ENCODE results near the gene USP13.

Gene USP13

GRCh38 chr3:179745079-179745478 lies 92.2 kb downstream of the USP13 start:
- Histone ChIP-seq H3K27ac (no peak overlapping the region), H3K27me3 (no peaks in the 10 kb centered on the region), H3K4me3 (no peak overlapping the region), H3K4me1 (no peaks in the 10 kb centered on the region), H3K36me3 (peaks cover 19 to 46% (median 31%) of the 10 kb centered on the region in 3 donors), H3K9me3 (no peaks in the 10 kb centered on the region)
- no peak for DNase-seq
- intact Hi-C loops (cut with DNase I; ENCODE audit: low total_unique reads) = no loop called here
- no peak for TF ChIP-seq CTCF (IDR thresholded peaks at IDR 0.05)

GRCh38 chr3:179745716-179746115 lies 92.9 kb downstream of the USP13 start:
- no peaks in the 10 kb centered on the region for H3K9me3 ChIP-seq
- no peaks in the 10 kb centered on the region for H3K4me1 ChIP-seq
- H3K4me3 ChIP-seq = no peak overlapping the region
- H3K27ac ChIP-seq = no peak overlapping the region
- no peak for DNase-seq
- H3K27me3 ChIP-seq = no peaks in the 10 kb centered on the region
- intact Hi-C loops (cut with DNase I; ENCODE audit: low total_unique reads) = no loop called here
- TF ChIP-seq CTCF (IDR thresholded peaks at IDR 0.05) = no peak
- H3K36me3 ChIP-seq = peaks cover 19 to 40% (median 25%) of the 10 kb centered on the region in 3 donors

- no peak overlapping the region for H3K27ac ChIP-seq
- no peaks in the 10 kb centered on the region for H3K9me3 ChIP-seq
- TF ChIP-seq CTCF (IDR thresholded peaks at IDR 0.05) = peak in 1 of 2 experiments; percentile 30
- no peaks in the 10 kb centered on the region for H3K27me3 ChIP-seq
- intact Hi-C loops (cut with DNase I; ENCODE audit: low total_unique reads) = no loop called here
- DNase-seq = no peak
- H3K4me3 ChIP-seq = no peak overlapping the region
- H3K36me3 ChIP-seq = peaks cover 9 to 19% (median 15%) of the 10 kb centered on the region in 3 donors
- H3K4me1 ChIP-seq = no peaks in the 10 kb centered on the region
These were observed 98.0 kb downstream of the USP13 start for GRCh38 chr3:179750720-179751328.

- Histone ChIP-seq H3K36me3 (peaks cover 43 to 84% (median 70%) of the 10 kb centered on the region in 3 donors), H3K27ac (no peak overlapping the region), H3K4me3 (no peak overlapping the region), H3K9me3 (no peaks in the 10 kb centered on the region), H3K4me1 (no peaks in the 10 kb centered on the region), H3K27me3 (no peaks in the 10 kb centered on the region)
- intact Hi-C loops (cut with DNase I; ENCODE audit: low total_unique reads) = no loop called here
- no peak for TF ChIP-seq CTCF (IDR thresholded peaks at IDR 0.05)
- DNase-seq = no peak
These were observed 108.1 kb downstream of the USP13 start for GRCh38 chr3:179760944-179761343.

GRCh38 chr3:179765396-179765795 lies 112.6 kb downstream of the USP13 start:
- TF ChIP-seq CTCF (IDR thresholded peaks at IDR 0.05) = no peak
- no peaks in the 10 kb centered on the region for H3K9me3 ChIP-seq
- no peak overlapping the region for H3K4me3 ChIP-seq
- no peak for DNase-seq
- intact Hi-C loops (cut with DNase I; ENCODE audit: low total_unique reads) = no loop called here
- H3K36me3 ChIP-seq = peaks cover 39 to 65% (median 55%) of the 10 kb centered on the region in 3 donors
- no peak overlapping the region for H3K27ac ChIP-seq
- no peaks in the 10 kb centered on the region for H3K27me3 ChIP-seq
- H3K4me1 ChIP-seq = no peaks in the 10 kb centered on the region
